OCI-LY3 (cell line): Measurements from ENCODE around the gene HORMAD2.
"Not testable (repeated sequence)": the region's sequence is repeated elsewhere in the genome, so short reads cannot be mapped to it uniquely, and the experiment has no call there.

ENCODE experiments used
- H2AFZ ChIP-seq: fragments of 200-600, 300-600 bp; shearing (Covaris generic); 2 replicates; pipeline ENCODE4 v1.6.0; 2014; ENCODE audit warnings: antibody characterized with exemption, low read depth, low read length
- H3K27ac ChIP-seq: fragments of 200-600, 300-600 bp; sonication (generic); 2 replicates; pipeline ENCODE4 v1.5.1; 2014; ENCODE audit warnings: mild to moderate bottlenecking, low read length, moderate library complexity, mixed read lengths
- H3K27me3 ChIP-seq: fragments of 200-600, 300-600 bp; sonication (generic); 2 replicates; pipeline ENCODE4 v1.6.1; 2014; ENCODE audit warnings: low read depth, low read length, mixed read lengths
- H3K36me3 ChIP-seq: fragments of 200-600, 300-600 bp; sonication (generic); replicated peaks from 2 replicates; pipeline ENCODE3; 2014; ENCODE audit warnings: low read depth, low read length, mixed read lengths
- H3K4me1 ChIP-seq: fragments of 300-600, 200-600 bp; sonication (generic); 2 replicates; pipeline ENCODE4 v1.6.1; 2014; ENCODE audit warnings: low read length, mixed read lengths
- H3K4me2 ChIP-seq: fragments of 200-600, 300-600 bp; sonication (generic); 2 replicates; pipeline ENCODE4 v1.6.1; 2014; ENCODE audit warnings: low read length, mixed read lengths
- H3K4me3 ChIP-seq: fragments of 300-600, 200-600 bp; sonication (generic); 2 replicates; pipeline ENCODE4 v1.5.1; 2014; ENCODE audit warnings: antibody characterized with exemption, mild to moderate bottlenecking, low read length, moderate library complexity
- H3K79me2 ChIP-seq: fragments of 300-600, 200-600 bp; shearing (Covaris generic); 2 replicates; pipeline ENCODE4 v1.6.1; 2014; ENCODE audit warnings: mild to moderate bottlenecking, low read length, mixed read lengths
- H3K9ac ChIP-seq: fragments of 300-600, 200-600 bp; shearing (Covaris generic); 2 replicates; pipeline ENCODE4 v1.6.0; 2014; ENCODE audit warnings: mild to moderate bottlenecking, low read length, moderate library complexity
- H3K9me3 ChIP-seq: fragments of 200-600, 300-600 bp; shearing (Covaris generic); 2 replicates; pipeline ENCODE4 v1.6.1; 2014; ENCODE audit warnings: low read length, mixed read lengths; ENCODE audit not compliant: insufficient read depth
- H4K20me1 ChIP-seq: fragments of 200-600, 300-600 bp; sonication (generic); 2 replicates; pipeline ENCODE4 v1.6.1; 2016; ENCODE audit warnings: low read length, mixed read lengths; ENCODE audit not compliant: insufficient read depth
- CTCF ChIP-seq: fragments of 200-600, 300-600 bp; sonication (generic); IDR thresholded peaks from 2 replicates; pipeline ENCODE4 v1.5.1; 2014; ENCODE audit warnings: antibody characterized with exemption, low read length, low read depth
- EZH2phosphoT487 ChIP-seq: fragments of 200-600 bp; shearing (Covaris generic); IDR thresholded peaks from 2 replicates; pipeline ENCODE4 v1.6.1; 2018; ENCODE audit warnings: antibody characterized with exemption, mixed run types, low read depth

The HORMAD2 gene

GRCh38 chr22:30198921-30199320, 118.7 kb downstream of the HORMAD2 start:
- H3K9ac ChIP-seq, result peak overlapping the region; percentile 51
- peak overlapping the region; percentile 68 for H2AFZ ChIP-seq
- H3K27me3 ChIP-seq, result no peaks in the 10 kb centered on the region
- H3K79me2 ChIP-seq, result no peaks in the 10 kb centered on the region
- H3K4me2 ChIP-seq, result peak overlapping the region; percentile 74
- no peaks in the 10 kb centered on the region for H3K9me3 ChIP-seq
- H3K27ac ChIP-seq, result peak overlapping the region; percentile 61
- H3K36me3 ChIP-seq, result no peaks in the 10 kb centered on the region
- peaks cover 54% of the 10 kb centered on the region for H3K4me1 ChIP-seq
- peak overlapping the region; percentile 53 for H3K4me3 ChIP-seq
- no peaks in the 10 kb centered on the region for H4K20me1 ChIP-seq
- TF ChIP-seq CTCF (no peak), EZH2phosphoT487 (no peak)

GRCh38 chr22:30200905-30201304, 120.6 kb downstream of the HORMAD2 start:
- not testable (repeated sequence) for H3K4me3 ChIP-seq, H3K36me3 ChIP-seq, H3K9me3 ChIP-seq, H3K27me3 ChIP-seq, H4K20me1 ChIP-seq, H2AFZ ChIP-seq, H3K79me2 ChIP-seq, H3K9ac ChIP-seq, H3K4me2 ChIP-seq, H3K27ac ChIP-seq
- H3K4me1 ChIP-seq, result peaks cover 58% of the 10 kb centered on the region

- Histone ChIP-seq H3K27me3 (no peaks in the 10 kb centered on the region), H3K27ac (no peak overlapping the region), H3K4me3 (no peak overlapping the region), H3K4me1 (peaks cover 50% of the 10 kb centered on the region), H3K36me3 (no peaks in the 10 kb centered on the region), H3K4me2 (peak overlapping the region; percentile 29; the same call in 1 of the 2 replicates), H3K9ac (no peak overlapping the region), H3K9me3 (no peaks in the 10 kb centered on the region), H2AFZ (no peak overlapping the region), H3K79me2 (no peaks in the 10 kb centered on the region), H4K20me1 (no peaks in the 10 kb centered on the region)
- TF ChIP-seq CTCF, result no peak
- no peak for TF ChIP-seq EZH2phosphoT487
These were observed 121.7 kb downstream of the HORMAD2 start for GRCh38 chr22:30201945-30202344.

GRCh38 chr22:30202531-30203006, 122.3 kb downstream of the HORMAD2 start:
- H4K20me1 ChIP-seq, result no peaks in the 10 kb centered on the region
- TF ChIP-seq EZH2phosphoT487, result no peak
- TF ChIP-seq CTCF, result no peak
- peaks cover 44% of the 10 kb centered on the region for H3K4me1 ChIP-seq
- H3K4me3 ChIP-seq, result no peak overlapping the region
- peak overlapping the region; percentile 77 for H2AFZ ChIP-seq
- no peaks in the 10 kb centered on the region for H3K27me3 ChIP-seq
- peak overlapping the region; percentile 29 for H3K4me2 ChIP-seq
- no peak overlapping the region; the same call in 1 of the 2 replicates for H3K9ac ChIP-seq
- peak overlapping the region; percentile 24; the same call in 1 of the 2 replicates for H3K27ac ChIP-seq
- H3K79me2 ChIP-seq, result no peaks in the 10 kb centered on the region
- no peaks in the 10 kb centered on the region for H3K36me3 ChIP-seq
- H3K9me3 ChIP-seq, result no peaks in the 10 kb centered on the region
